Stimulated activated CD8-positive, alpha-beta memory T cell treated with anti-CD3 and anti-CD28 coated beads, Interleukin-7, amount 100 ng/mL, for 24 hours (primary cell): Measurements from ENCODE around the gene PPTC7.
A peak's percentile ranks its signal among the peaks of the same experiment; 100 is the strongest.
"Not testable (repeated sequence)": the region's sequence is repeated elsewhere in the genome, so short reads cannot be mapped to it uniquely, and the experiment has no call there.

Experiments
- DNase-seq: peaks from one replicate; pipeline ENCODE4 v3.0.0-alpha.2; 2020; ENCODE audit warnings: low read depth

The PPTC7 gene

GRCh38 chr12:110583137-110584059, at the start of gene PPTC7:
TSS of gene PPTC7 (minus strand) at chr12:110583318. CDS start at chr12:110583031, 287 bp downstream.
- DNase-seq: peak; percentile 93

- no peak for DNase-seq
These were observed 44.5 kb upstream of the PPTC7 start for GRCh38 chr12:110627500-110628195.

- DNase-seq: no peak
These were observed 39.5 kb upstream of the PPTC7 start for GRCh38 chr12:110622582-110622981.

- DNase-seq: no peak
These were observed 36.4 kb upstream of the PPTC7 start for GRCh38 chr12:110619534-110619953.

GRCh38 chr12:110616471-110617115, 33.5 kb upstream of the PPTC7 start:
- DNase-seq: no peak

- no peak for DNase-seq
These were observed 32.1 kb upstream of the PPTC7 start for GRCh38 chr12:110615171-110615570.

- DNase-seq: peak; percentile 96
These were observed 30.9 kb upstream of the PPTC7 start, which contains the start of gene TCTN1 for GRCh38 chr12:110613771-110614684. TSS of gene TCTN1 (plus strand) at chr12:110614129. CDS start at chr12:110614183, 54 bp downstream.

GRCh38 chr12:110613071-110613770, 30.1 kb upstream of the PPTC7 start:
- DNase-seq: no peak

- no peak for DNase-seq
These were observed 23.1 kb upstream of the PPTC7 start for GRCh38 chr12:110606253-110606611.

- DNase-seq: not testable (repeated sequence)
These were observed 19.1 kb upstream of the PPTC7 start for GRCh38 chr12:110602085-110602814.

- no peak for DNase-seq
These were observed 17.1 kb upstream of the PPTC7 start for GRCh38 chr12:110600254-110600653.

- DNase-seq: no peak
These were observed 16.2 kb upstream of the PPTC7 start for GRCh38 chr12:110599334-110599733.

- DNase-seq: no peak
These were observed 14.8 kb upstream of the PPTC7 start for GRCh38 chr12:110597885-110598284.

- not testable (repeated sequence) for DNase-seq
These were observed 9.8 kb upstream of the PPTC7 start for GRCh38 chr12:110592919-110593318.

GRCh38 chr12:110592078-110592477, 9.0 kb upstream of the PPTC7 start:
- no peak for DNase-seq

- no peak for DNase-seq
These were observed 8.4 kb upstream of the PPTC7 start for GRCh38 chr12:110591451-110592051.

- no peak for DNase-seq
These were observed 7.7 kb upstream of the PPTC7 start for GRCh38 chr12:110590806-110591326.

- no peak for DNase-seq
These were observed 6.9 kb upstream of the PPTC7 start for GRCh38 chr12:110590059-110590458.

GRCh38 chr12:110587102-110587501, 4.0 kb upstream of the PPTC7 start:
- DNase-seq: not testable (repeated sequence)
